GM23338 (cell line): Measurements from ENCODE around the gene KIAA0513. TPM values are rescaled to one million over a fixed set of nuclear protein-coding genes. Genes with fewer than 3 reads are reported as not detected.

Source experiments
- EZH2 ChIP-seq: fragments of 200-600 bp; sonication (generic); IDR thresholded peaks from one replicate; pipeline ENCODE4 v1.8.0; 2017; ENCODE audit warnings: antibody characterized with exemption, mild to moderate bottlenecking, low read depth; ENCODE audit not compliant: unreplicated experiment
- JUNB ChIP-seq: IDR thresholded peaks from one replicate; pipeline ENCODE4 v1.6.1; 2016; ENCODE audit warnings: antibody characterized with exemption; ENCODE audit not compliant: unreplicated experiment
- NANOG ChIP-seq: IDR thresholded peaks from 2 replicates; pipeline ENCODE4 v1.6.1; 2016; ENCODE audit warnings: antibody characterized with exemption, borderline replicate concordance
- POLR2AphosphoS5 ChIP-seq: IDR thresholded peaks from 2 replicates; pipeline ENCODE4 v1.6.1; 2016; ENCODE audit warnings: antibody characterized with exemption, low read depth
- STAT1 ChIP-seq: IDR thresholded peaks from one replicate; pipeline ENCODE4 v1.6.1; 2016; ENCODE audit warnings: antibody characterized with exemption; ENCODE audit not compliant: unreplicated experiment
- ZNF114 ChIP-seq: fragments of 250-450 bp; sonication (Bioruptor Pico); IDR thresholded peaks from 2 replicates; pipeline ENCODE4 v1.5.0; 2020; ENCODE audit warnings: mild to moderate bottlenecking, moderate library complexity
- ZNF331 ChIP-seq: fragments of 250-450 bp; sonication (Bioruptor Pico); IDR thresholded peaks from 2 replicates; pipeline ENCODE4 v1.5.0; 2020; ENCODE audit warnings: low read depth, mild to moderate bottlenecking, moderate library complexity
- ZNF462 ChIP-seq: fragments of 250-450 bp; sonication (Bioruptor Pico); IDR thresholded peaks from 2 replicates; pipeline ENCODE4 v1.5.0; 2020; ENCODE audit warnings: mild to moderate bottlenecking, moderate library complexity
- polyA plus RNA-seq: library from polyadenylated mRNA; unstranded; fragments of >200 nt; fragmentation: Nextera tagmentation; extraction: Ambion mirVana; gene quantifications from 2 replicates; pipeline ENCODE4 v1.2.1, GENCODE V29; 2016
- total RNA-seq: library from RNA; depleted of rRNA; stranded (reverse); fragments of >200 nt; shearing (Covaris generic); gene quantifications from 2 replicates; pipeline ENCODE4 v1.2.3, GENCODE V29; 2014
- TF ChIP-seq, protein P1 (sequence below): IDR thresholded peaks from one replicate; pipeline ENCODE4 v1.6.1; 2018; ENCODE audit warnings: antibody characterized with exemption; ENCODE audit not compliant: unreplicated experiment
- TF ChIP-seq, protein P2 (sequence below), 2 experiments: fragments of 200-600 bp in 1 of 2; sonication (generic) in 1 of 2; conservative IDR thresholded peaks; 2 replicates each; pipeline versions ENCODE4 v1.5.1 to v1.6.1; 2016 to 2017; ENCODE audit warnings: antibody characterized with exemption in 2 of 2, low read depth in 2 of 2, mild to moderate bottlenecking in 2 of 2, moderate library complexity in 1 of 2

The KIAA0513 gene
- total and polyA plus RNA-seq, 2 experiments from 2014 or later: 2.1 to 8.7 TPM

DNA sequence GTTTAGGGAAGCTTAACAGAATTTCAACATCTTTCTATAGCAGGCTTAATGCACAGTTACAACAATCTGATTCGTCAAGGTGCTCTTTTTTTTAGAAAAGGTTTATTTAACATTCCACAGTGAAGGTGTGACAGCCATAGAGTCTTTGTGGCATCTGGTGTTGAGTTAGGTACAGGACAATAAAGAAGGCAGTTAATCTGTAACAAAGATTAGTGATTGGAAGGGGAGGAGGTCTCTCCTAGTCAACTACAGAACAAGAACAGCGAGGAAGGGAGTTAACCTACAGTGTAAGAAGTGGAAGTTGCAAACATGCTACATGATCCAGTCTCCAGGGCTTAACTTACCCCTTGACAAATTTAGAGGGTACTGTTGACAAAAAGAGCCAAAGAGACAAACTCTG, 13.3 kb upstream of the KIAA0513 start (continued):
- TF ChIP-seq ZNF462 (CRISPR knock-in tag) (no peak), ZNF331 (CRISPR knock-in tag) (no peak), POLR2AphosphoS5 (no peak), NANOG (no peak), EZH2 (no peak), STAT1 (no peak), JUNB (no peak), ZNF114 (CRISPR knock-in tag) (no peak)
- TF ChIP-seq, protein P1, sequence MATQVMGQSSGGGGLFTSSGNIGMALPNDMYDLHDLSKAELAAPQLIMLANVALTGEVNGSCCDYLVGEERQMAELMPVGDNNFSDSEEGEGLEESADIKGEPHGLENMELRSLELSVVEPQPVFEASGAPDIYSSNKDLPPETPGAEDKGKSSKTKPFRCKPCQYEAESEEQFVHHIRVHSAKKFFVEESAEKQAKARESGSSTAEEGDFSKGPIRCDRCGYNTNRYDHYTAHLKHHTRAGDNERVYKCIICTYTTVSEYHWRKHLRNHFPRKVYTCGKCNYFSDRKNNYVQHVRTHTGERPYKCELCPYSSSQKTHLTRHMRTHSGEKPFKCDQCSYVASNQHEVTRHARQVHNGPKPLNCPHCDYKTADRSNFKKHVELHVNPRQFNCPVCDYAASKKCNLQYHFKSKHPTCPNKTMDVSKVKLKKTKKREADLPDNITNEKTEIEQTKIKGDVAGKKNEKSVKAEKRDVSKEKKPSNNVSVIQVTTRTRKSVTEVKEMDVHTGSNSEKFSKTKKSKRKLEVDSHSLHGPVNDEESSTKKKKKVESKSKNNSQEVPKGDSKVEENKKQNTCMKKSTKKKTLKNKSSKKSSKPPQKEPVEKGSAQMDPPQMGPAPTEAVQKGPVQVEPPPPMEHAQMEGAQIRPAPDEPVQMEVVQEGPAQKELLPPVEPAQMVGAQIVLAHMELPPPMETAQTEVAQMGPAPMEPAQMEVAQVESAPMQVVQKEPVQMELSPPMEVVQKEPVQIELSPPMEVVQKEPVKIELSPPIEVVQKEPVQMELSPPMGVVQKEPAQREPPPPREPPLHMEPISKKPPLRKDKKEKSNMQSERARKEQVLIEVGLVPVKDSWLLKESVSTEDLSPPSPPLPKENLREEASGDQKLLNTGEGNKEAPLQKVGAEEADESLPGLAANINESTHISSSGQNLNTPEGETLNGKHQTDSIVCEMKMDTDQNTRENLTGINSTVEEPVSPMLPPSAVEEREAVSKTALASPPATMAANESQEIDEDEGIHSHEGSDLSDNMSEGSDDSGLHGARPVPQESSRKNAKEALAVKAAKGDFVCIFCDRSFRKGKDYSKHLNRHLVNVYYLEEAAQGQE: no peak
- TF ChIP-seq, protein P2, sequence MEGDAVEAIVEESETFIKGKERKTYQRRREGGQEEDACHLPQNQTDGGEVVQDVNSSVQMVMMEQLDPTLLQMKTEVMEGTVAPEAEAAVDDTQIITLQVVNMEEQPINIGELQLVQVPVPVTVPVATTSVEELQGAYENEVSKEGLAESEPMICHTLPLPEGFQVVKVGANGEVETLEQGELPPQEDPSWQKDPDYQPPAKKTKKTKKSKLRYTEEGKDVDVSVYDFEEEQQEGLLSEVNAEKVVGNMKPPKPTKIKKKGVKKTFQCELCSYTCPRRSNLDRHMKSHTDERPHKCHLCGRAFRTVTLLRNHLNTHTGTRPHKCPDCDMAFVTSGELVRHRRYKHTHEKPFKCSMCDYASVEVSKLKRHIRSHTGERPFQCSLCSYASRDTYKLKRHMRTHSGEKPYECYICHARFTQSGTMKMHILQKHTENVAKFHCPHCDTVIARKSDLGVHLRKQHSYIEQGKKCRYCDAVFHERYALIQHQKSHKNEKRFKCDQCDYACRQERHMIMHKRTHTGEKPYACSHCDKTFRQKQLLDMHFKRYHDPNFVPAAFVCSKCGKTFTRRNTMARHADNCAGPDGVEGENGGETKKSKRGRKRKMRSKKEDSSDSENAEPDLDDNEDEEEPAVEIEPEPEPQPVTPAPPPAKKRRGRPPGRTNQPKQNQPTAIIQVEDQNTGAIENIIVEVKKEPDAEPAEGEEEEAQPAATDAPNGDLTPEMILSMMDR (conservative IDR thresholded peaks at IDR 0.05; ENCODE audit: low read depth in 2 of 2): no peak
